ENCODE data around the gene ANP32D. TPM values are rescaled to one million over a fixed set of nuclear protein-coding genes. Genes with fewer than 3 reads are reported as not detected.
A peak's percentile ranks its signal among the peaks of the same experiment; 100 is the strongest.

Gene ANP32D
- polyA plus RNA-seq, 3 donors, result not detected

GRCh38 chr12:48445538-48445937 lies 26.8 kb upstream of the ANP32D start:
- no peaks in the 10 kb centered on the region for H3K36me3 Mint-ChIP-seq
- no peak overlapping the region for H3K9ac ChIP-seq (ENCODE audit: insufficient read depth, low read length, poor library complexity, severe bottlenecking)
- H3K79me2 ChIP-seq (ENCODE audit: insufficient read depth, low read length), result no peaks in the 10 kb centered on the region
- no peaks in the 10 kb centered on the region for H3K27me3 ChIP-seq (ENCODE audit: control insufficient read depth in 2 of 2, insufficient read depth in 2 of 2, low read length in 2 of 2)
- H3K4me1 ChIP-seq (ENCODE audit: control insufficient read depth in 1 of 2, insufficient read depth in 2 of 2, low read length in 2 of 2), result peaks cover 0 to 7% of the 10 kb centered on the region in 2 donors
- H2AFZ ChIP-seq (ENCODE audit: insufficient read depth, low read depth, low read length, poor library complexity, severe bottlenecking), result no peak overlapping the region
- H3K27ac ChIP-seq (ENCODE audit: low read depth in 1 of 2, low read length in 2 of 2), result no peak overlapping the region
- TF ChIP-seq CTCF (IDR thresholded peaks at IDR 0.05), result no peak
- H3K9me3 Mint-ChIP-seq, result peaks cover 0 to 16% (median 7%) of the 10 kb centered on the region in 7 donors
- H3K4me1 Mint-ChIP-seq, result peaks cover 12% of the 10 kb centered on the region
- no peaks in the 10 kb centered on the region for H4K20me1 ChIP-seq (ENCODE audit: insufficient read depth, low read length)
- H3K4me2 ChIP-seq (replicated peaks; ENCODE audit: extremely low read depth, low read length, poor library complexity, severe bottlenecking), result no peak overlapping the region
- peaks cover 2 to 13% (median 7%) of the 10 kb centered on the region in 3 donors for H3K27me3 Mint-ChIP-seq (ENCODE audit: low read depth in 3 of 3)
- H3K27ac Mint-ChIP-seq, result peak overlapping the region in 1 of 7 donors; percentile 37
- no peak overlapping the region for H3K4me3 ChIP-seq (replicated peaks in 1 of 3; ENCODE audit: low read depth in 2 of 3, low read length in 3 of 3)
- DNase-seq, result no peak
- no CpG with 5 or more reads among the region's 3 CpGs for WGBS (ENCODE audit: insufficient coverage)
- no peaks in the 10 kb centered on the region for H3K36me3 ChIP-seq (replicated peaks in 1 of 2; ENCODE audit: control insufficient read depth in 1 of 2, insufficient read depth in 2 of 2, low read length in 2 of 2)
- intact Hi-C loops (cut with micrococcal nuclease), result no loop called here
- H3K4me3 Mint-ChIP-seq, result no peak overlapping the region
- peaks cover 3 to 4% of the 10 kb centered on the region in 2 donors for H3K9me3 ChIP-seq (replicated peaks in 1 of 2; ENCODE audit: control insufficient read depth in 1 of 2, insufficient read depth in 1 of 2, low read length in 2 of 2)

GRCh38 chr12:48446161-48446776 lies 26.1 kb upstream of the ANP32D start:
- Histone ChIP-seq H4K20me1 (ENCODE audit: insufficient read depth, low read length) (no peaks in the 10 kb centered on the region), H3K79me2 (ENCODE audit: insufficient read depth, low read length) (no peaks in the 10 kb centered on the region), H2AFZ (ENCODE audit: insufficient read depth, low read depth, low read length, poor library complexity, severe bottlenecking) (no peak overlapping the region), H3K36me3 (replicated peaks in 1 of 2; ENCODE audit: control insufficient read depth in 1 of 2, insufficient read depth in 2 of 2, low read length in 2 of 2) (no peaks in the 10 kb centered on the region), H3K27ac (ENCODE audit: low read depth in 1 of 2, low read length in 2 of 2) (no peak overlapping the region), H3K4me3 (replicated peaks in 1 of 3; ENCODE audit: low read depth in 2 of 3, low read length in 3 of 3) (no peak overlapping the region), H3K4me2 (replicated peaks; ENCODE audit: extremely low read depth, low read length, poor library complexity, severe bottlenecking) (no peak overlapping the region), H3K9ac (ENCODE audit: insufficient read depth, low read length, poor library complexity, severe bottlenecking) (no peak overlapping the region), H3K9me3 (replicated peaks in 1 of 2; ENCODE audit: control insufficient read depth in 1 of 2, insufficient read depth in 1 of 2, low read length in 2 of 2) (peaks cover 3 to 4% of the 10 kb centered on the region in 2 donors), H3K4me1 (ENCODE audit: control insufficient read depth in 1 of 2, insufficient read depth in 2 of 2, low read length in 2 of 2) (peaks cover 0 to 7% of the 10 kb centered on the region in 2 donors), H3K27me3 (ENCODE audit: control insufficient read depth in 2 of 2, insufficient read depth in 2 of 2, low read length in 2 of 2) (no peaks in the 10 kb centered on the region)
- DNase-seq, result no peak
- Mint-ChIP-seq H3K36me3 (no peaks in the 10 kb centered on the region), H3K9me3 (peaks cover 0 to 16% (median 7%) of the 10 kb centered on the region in 7 donors), H3K27ac (peak overlapping the region in 1 of 7 donors; percentile 42), H3K4me1 (peaks cover 12% of the 10 kb centered on the region), H3K4me3 (peak overlapping the region in 1 of 2 donors; percentile 10), H3K27me3 (ENCODE audit: low read depth in 3 of 3) (peaks cover 2 to 11% (median 6%) of the 10 kb centered on the region in 3 donors)
- intact Hi-C loops (cut with micrococcal nuclease), result no loop called here
- 60% methylated on average over 1 of the region's 4 CpGs for WGBS (ENCODE audit: insufficient coverage)
- no peak for TF ChIP-seq CTCF (IDR thresholded peaks at IDR 0.05)
